H1 (cell line): ENCODE results near the gene NRXN3. TPM values are rescaled to one million over a fixed set of nuclear protein-coding genes. Genes with fewer than 3 reads are reported as not detected.

Experiments
- ATF2 ChIP-seq: IDR thresholded peaks from 2 replicates; pipeline ENCODE4 v1.6.1; 2012; ENCODE audit warnings: low read length, inconsistent platforms
- CBX5 ChIP-seq: fragments of 300-800, 300-1000 bp; sonication (generic); IDR thresholded peaks from 2 replicates; pipeline ENCODE4 v1.7.1; 2016; ENCODE audit warnings: antibody characterized with exemption, low read length, low read depth
- CTBP2 ChIP-seq: IDR thresholded peaks from 2 replicates; pipeline ENCODE4 v1.7.0; 2011; ENCODE audit warnings: borderline replicate concordance, mild to moderate bottlenecking, moderate library complexity, mixed read lengths, low read length; ENCODE audit not compliant: insufficient read depth, insufficient read length
- EP300 ChIP-seq, 2 experiments: IDR thresholded peaks; 1 replicate in 1 of 2; 2 replicates in 1 of 2; pipeline ENCODE4 v1.6.1; 2011 to 2012; ENCODE audit warnings: low read depth in 2 of 2, low read length in 2 of 2, mild to moderate bottlenecking in 2 of 2, borderline replicate concordance in 1 of 2, inconsistent platforms in 1 of 2, moderate library complexity in 1 of 2
- EZH2 ChIP-seq: fragments of 200-600 bp; sonication (generic); IDR thresholded peaks from 2 replicates; pipeline ENCODE4 v1.7.1; 2012; ENCODE audit warnings: low read depth, mild to moderate bottlenecking, moderate library complexity, low read length, inconsistent platforms; ENCODE audit not compliant: severe bottlenecking
- HDAC2 ChIP-seq, 2 experiments: fragments of 300-600 bp in 1 of 2; sonication (generic) in 1 of 2; IDR thresholded peaks; 2 replicates each; pipeline ENCODE4 v1.6.1; 2011 to 2012; ENCODE audit warnings: low read depth in 2 of 2, low read length in 2 of 2, mild to moderate bottlenecking in 2 of 2, moderate library complexity in 2 of 2, borderline replicate concordance in 1 of 2, inconsistent platforms in 1 of 2
- KDM1A ChIP-seq: fragments of 200-600, 300-600 bp; sonication (generic); IDR thresholded peaks from 2 replicates; pipeline ENCODE4 v1.7.1; 2016; ENCODE audit warnings: mild to moderate bottlenecking, low read length, borderline replicate concordance
- MAX ChIP-seq: IDR thresholded peaks from 2 replicates; pipeline ENCODE4 v1.6.1; 2012; ENCODE audit warnings: inconsistent platforms
- RAD21 ChIP-seq, 2 experiments: IDR thresholded peaks in 1 of 2; conservative IDR thresholded peaks in 1 of 2; 2 replicates each; pipeline ENCODE4 v1.6.1; 2011; ENCODE audit warnings: low read depth in 2 of 2, low read length in 2 of 2, improper control_type of control experiment in 1 of 2, inconsistent platforms in 1 of 2, mild to moderate bottlenecking in 1 of 2, moderate library complexity in 1 of 2
- RNF2 ChIP-seq: fragments of 200-900, 300-1000 bp; sonication (generic); IDR thresholded peaks from 2 replicates; pipeline ENCODE4 v1.7.1; 2016; ENCODE audit warnings: borderline replicate concordance, low read depth, mild to moderate bottlenecking, antibody characterized with exemption, low read length; ENCODE audit not compliant: poor library complexity, severe bottlenecking; ENCODE audit errors: missing control alignments
- RXRA ChIP-seq: IDR thresholded peaks from 2 replicates; pipeline ENCODE4 v1.6.1; 2011; ENCODE audit warnings: low read depth, mild to moderate bottlenecking, low read length, moderate library complexity; ENCODE audit not compliant: insufficient read depth
- SP1 ChIP-seq: IDR thresholded peaks from 2 replicates; pipeline ENCODE4 v1.6.1; 2011; ENCODE audit warnings: low read depth, low read length
- USF2 ChIP-seq: IDR thresholded peaks from 2 replicates; pipeline ENCODE4 v1.6.1; 2011; ENCODE audit warnings: low read length, improper control_type of control experiment
- polyA plus RNA-seq, 7 experiments: library from polyadenylated mRNA; depleted of rRNA in 3 of 7; stranded (reverse) in 5 of 7; unstranded in 2 of 7; fragments of >200 nt in 5 of 7; fragments of 200-250 nt in 2 of 7; gene quantifications; 1 replicate in 5 of 7; 2 replicates in 1 of 7; 4 replicates in 1 of 7; pipeline versions ENCODE4 v1.2.1 to v1.2.3, GENCODE V29; 2011 to 2013; ENCODE audit warnings: missing spikeins in 2 of 7, mixed read lengths in 2 of 7
- total RNA-seq: library from RNA; stranded (reverse); fragmentation: NEBNext Ultra II Directional; extraction: Animal tissue kit (Norgen Biotek cat#: 25700); gene quantifications from 2 replicates; pipeline ENCODE4 v1.2.1, GENCODE V29; 2021

Gene NRXN3
- total and polyA plus RNA-seq, 2 of the 8 experiments (the other 6 are each of a cell fraction or from before 2014, with no cell fraction given) = 2.6 to 4.1 TPM

GRCh38 chr14:78836777-78837176 lies 666.6 kb downstream of the NRXN3 start (continued):
- TF ChIP-seq ATF2 (no peak), CBX5 (no peak), RXRA (no peak), KDM1A (no peak), RNF2 (no peak), CTBP2 (no peak), USF2 (no peak), EZH2 (no peak), RAD21 (IDR thresholded peaks at IDR 0.05 in 1 of 2, conservative IDR thresholded peaks at IDR 0.05 in 1 of 2; ENCODE audit: low read depth in 2 of 2, low read length in 2 of 2) (peak; percentile 92 to 96), SP1 (0 out of 2 replicates have a peak, but pooled peaks have one; percentile 12), HDAC2 (IDR thresholded peaks at IDR 0.05; ENCODE audit: borderline replicate concordance in 1 of 2, low read depth in 2 of 2, low read length in 2 of 2) (0 out of 4 replicates have a peak, but pooled peaks of 1 of the 2 experiments have one; percentile 61), EP300 (IDR thresholded peaks at IDR 0.05; ENCODE audit: borderline replicate concordance in 1 of 2, low read depth in 2 of 2, low read length in 2 of 2) (peak in 1 of 2 experiments; percentile 8; a peak in 1 of 3 replicates), MAX (no peak)
